BE2C (cell line): ENCODE results near the gene TCEAL7.

ENCODE experiments used
- DNase-seq: peaks from one replicate; pipeline ENCODE4 v3.0.0-alpha.2; 2020
- H3K27me3 ChIP-seq: fragments of 250-450 bp; sonication (Bioruptor Pico); 2 replicates; pipeline ENCODE4 v1.5.1; 2020; ENCODE audit warnings: mild to moderate bottlenecking
- H3K36me3 ChIP-seq: fragments of 250-450 bp; sonication (Bioruptor Pico); 2 replicates; pipeline ENCODE4 v1.5.1; 2020; ENCODE audit warnings: mild to moderate bottlenecking
- H3K4me1 ChIP-seq: fragments of 250-450 bp; sonication (Bioruptor Pico); 2 replicates; pipeline ENCODE4 v1.5.1; 2020
- H3K4me3 ChIP-seq: 2 replicates; pipeline ENCODE4 v1.5.1; 2011; ENCODE audit warnings: low read depth, low read length
- H3K9me3 ChIP-seq: fragments of 250-450 bp; sonication (Bioruptor Pico); 2 replicates; pipeline ENCODE4 v1.5.1; 2020
- CTCF ChIP-seq: IDR thresholded peaks from 2 replicates; pipeline ENCODE4 v1.5.1; 2012; ENCODE audit warnings: mild to moderate bottlenecking, low read depth, low read length

The TCEAL7 gene

GRCh38 chrX:103361798-103362197 lies 31.8 kb downstream of the TCEAL7 start:
- no peaks in the 10 kb centered on the region for H3K36me3 ChIP-seq
- H3K4me3 ChIP-seq: no peak overlapping the region
- no peaks in the 10 kb centered on the region for H3K27me3 ChIP-seq
- no peak for DNase-seq
- TF ChIP-seq CTCF: no peak
- H3K9me3 ChIP-seq: no peaks in the 10 kb centered on the region
- no peaks in the 10 kb centered on the region for H3K4me1 ChIP-seq

GRCh38 chrX:103362474-103362873 lies 32.4 kb downstream of the TCEAL7 start:
- no peak overlapping the region for H3K4me3 ChIP-seq
- no peak for TF ChIP-seq CTCF
- H3K36me3 ChIP-seq: no peaks in the 10 kb centered on the region
- no peaks in the 10 kb centered on the region for H3K4me1 ChIP-seq
- H3K27me3 ChIP-seq: no peaks in the 10 kb centered on the region
- no peak for DNase-seq
- no peaks in the 10 kb centered on the region for H3K9me3 ChIP-seq

- Histone ChIP-seq H3K4me3 (no peak overlapping the region), H3K27me3 (no peaks in the 10 kb centered on the region), H3K9me3 (no peaks in the 10 kb centered on the region), H3K4me1 (no peaks in the 10 kb centered on the region), H3K36me3 (no peaks in the 10 kb centered on the region)
- TF ChIP-seq CTCF: no peak
- DNase-seq: no peak
Measured at GRCh38 chrX:103363046-103363445, 33.0 kb downstream of the TCEAL7 start.

- H3K9me3 ChIP-seq: no peaks in the 10 kb centered on the region
- no peak overlapping the region for H3K4me3 ChIP-seq
- H3K36me3 ChIP-seq: no peaks in the 10 kb centered on the region
- DNase-seq: no peak
- H3K27me3 ChIP-seq: no peaks in the 10 kb centered on the region
- no peaks in the 10 kb centered on the region for H3K4me1 ChIP-seq
- no peak for TF ChIP-seq CTCF
Measured at GRCh38 chrX:103367502-103367901, 37.5 kb downstream of the TCEAL7 start.

- no peaks in the 10 kb centered on the region for H3K4me1 ChIP-seq
- H3K4me3 ChIP-seq: no peak overlapping the region
- H3K9me3 ChIP-seq: no peaks in the 10 kb centered on the region
- H3K36me3 ChIP-seq: no peaks in the 10 kb centered on the region
- no peaks in the 10 kb centered on the region for H3K27me3 ChIP-seq
- DNase-seq: no peak
- no peak for TF ChIP-seq CTCF
Measured at GRCh38 chrX:103369479-103369878, 39.4 kb downstream of the TCEAL7 start.

- Histone ChIP-seq H3K9me3 (no peaks in the 10 kb centered on the region), H3K36me3 (peaks cover 3% of the 10 kb centered on the region; the same call in 1 of the 2 replicates), H3K4me1 (no peaks in the 10 kb centered on the region), H3K27me3 (no peaks in the 10 kb centered on the region), H3K4me3 (no peak overlapping the region)
- no peak for DNase-seq
- TF ChIP-seq CTCF: no peak
Measured at GRCh38 chrX:103372886-103373285, 42.8 kb downstream of the TCEAL7 start.
